Hepatocyte (in vitro differentiated cells): ENCODE measurements around the gene FOXC2. TPM values are rescaled to one million over a fixed set of nuclear protein-coding genes. Genes with fewer than 3 reads are reported as not detected.

Experiments used
- DNase-seq: peaks from one replicate; pipeline ENCODE4 v3.0.0-alpha.2; 2016; ENCODE audit warnings: low spot score
- H2AFZ ChIP-seq: fragments of 200-600 bp; sonication (generic); 2 replicates; pipeline ENCODE4 v1.6.0; 2016; ENCODE audit warnings: antibody characterized with exemption, mild to moderate bottlenecking
- H3K27ac ChIP-seq: fragments of 200-600 bp; sonication (generic); 2 replicates; pipeline ENCODE4 v1.5.1; 2016; ENCODE audit warnings: mild to moderate bottlenecking
- H3K27me3 ChIP-seq: fragments of 200-600 bp; sonication (generic); 2 replicates; pipeline ENCODE4 v1.6.1; 2016
- H3K36me3 ChIP-seq: fragments of 200-600 bp; sonication (generic); replicated peaks from 2 replicates; pipeline ENCODE4 v1.5.1; 2016; ENCODE audit warnings: low read depth; ENCODE audit not compliant: insufficient read depth
- H3K4me1 ChIP-seq: fragments of 200-600 bp; sonication (generic); 2 replicates; pipeline ENCODE4 v1.5.1; 2016; ENCODE audit warnings: mild to moderate bottlenecking, moderate library complexity; ENCODE audit not compliant: insufficient read depth
- H3K4me2 ChIP-seq: fragments of 200-600 bp; sonication (generic); 2 replicates; pipeline ENCODE4 v1.6.0; 2016
- H3K4me3 ChIP-seq: fragments of 200-600 bp; sonication (generic); 2 replicates; pipeline ENCODE4 v1.5.1; 2016; ENCODE audit warnings: mild to moderate bottlenecking
- H3K79me2 ChIP-seq: fragments of 200-600 bp; sonication (generic); 2 replicates; pipeline ENCODE4 v1.6.0; 2017; ENCODE audit warnings: mild to moderate bottlenecking
- H3K9me2 ChIP-seq: fragments of 200-600 bp; sonication (generic); replicated peaks from 2 replicates; pipeline ENCODE4 v1.6.0; 2017; ENCODE audit warnings: mild to moderate bottlenecking; ENCODE audit not compliant: insufficient read depth
- H3K9me3 ChIP-seq: fragments of 200-600 bp; sonication (generic); 2 replicates; pipeline ENCODE4 v1.5.1; 2016; ENCODE audit warnings: low read depth, mild to moderate bottlenecking
- H4K20me1 ChIP-seq: fragments of 200-600 bp; sonication (generic); 2 replicates; pipeline ENCODE4 v1.6.0; 2016; ENCODE audit warnings: mild to moderate bottlenecking; ENCODE audit not compliant: insufficient read depth, poor library complexity, severe bottlenecking
- CTCF ChIP-seq: fragments of 200-600 bp; sonication (generic); IDR thresholded peaks from 2 replicates; pipeline ENCODE4 v1.5.1; 2016; ENCODE audit warnings: antibody characterized with exemption, mild to moderate bottlenecking; ENCODE audit not compliant: poor library complexity
- EZH2 ChIP-seq: fragments of 200-600 bp; sonication (generic); IDR thresholded peaks from 2 replicates; pipeline ENCODE4 v1.6.1; 2016; ENCODE audit warnings: antibody characterized with exemption, mild to moderate bottlenecking, borderline replicate concordance
- EZH2phosphoT487 ChIP-seq: fragments of 200-600 bp; sonication (generic); IDR thresholded peaks from one replicate; pipeline ENCODE4 v1.6.1; 2018; ENCODE audit warnings: antibody characterized with exemption, mild to moderate bottlenecking, low read depth, moderate library complexity; ENCODE audit not compliant: unreplicated experiment, severe bottlenecking
- WGBS: methylation state at CpG from one replicate; pipeline ENCODE4 v1.1.6; 2016; ENCODE audit warnings: low lambda C conversion rate; ENCODE audit errors: missing lambda C conversion rate; 5-methylcytosine and 5-hydroxymethylcytosine counted together
- polyA plus RNA-seq: library from polyadenylated mRNA; unstranded; fragments of >200 nt; fragmentation: Nextera tagmentation; extraction: Ambion mirVana; gene quantifications from 2 replicates; pipeline ENCODE4 v1.2.1, GENCODE V29; 2016
- total RNA-seq: library from RNA; depleted of rRNA; stranded (reverse); fragments of >200 nt; gene quantifications from 2 replicates; pipeline ENCODE4 v1.2.3, GENCODE V29; 2014

FOXC2 gene
- total and polyA plus RNA-seq, 2 experiments from 2014 or later: 0.30 TPM; not detected in 1

- no peak for TF ChIP-seq EZH2phosphoT487
- TF ChIP-seq CTCF: no peak
- no peak for TF ChIP-seq EZH2
- no peaks in the 10 kb centered on the region for H3K36me3 ChIP-seq
- H4K20me1 ChIP-seq: no peaks in the 10 kb centered on the region
- no peak for DNase-seq
- WGBS: 90% methylated on average over 2 of the region's 2 CpGs
- H3K9me3 ChIP-seq: no peaks in the 10 kb centered on the region
- no peak overlapping the region for H3K4me2 ChIP-seq
- H3K4me1 ChIP-seq: no peaks in the 10 kb centered on the region
- no peaks in the 10 kb centered on the region for H3K9me2 ChIP-seq
- H3K4me3 ChIP-seq: no peak overlapping the region
- H2AFZ ChIP-seq: no peak overlapping the region
- H3K79me2 ChIP-seq: no peaks in the 10 kb centered on the region
- peaks cover 17% of the 10 kb centered on the region for H3K27me3 ChIP-seq
- no peak overlapping the region for H3K27ac ChIP-seq
Observed at GRCh38 chr16:86601356-86601755, 34.7 kb downstream of the FOXC2 start.

- no peak for TF ChIP-seq EZH2
- H3K27me3 ChIP-seq: peaks cover 8% of the 10 kb centered on the region
- H3K79me2 ChIP-seq: no peaks in the 10 kb centered on the region
Observed at GRCh38 chr16:86602521-86602920, 35.9 kb downstream of the FOXC2 start.

GRCh38 chr16:86604436-86605193 is 38.0 kb downstream of the FOXC2 start:
- DNase-seq: no peak
- H3K27me3 ChIP-seq: no peaks in the 10 kb centered on the region
- H2AFZ ChIP-seq: no peak overlapping the region
- TF ChIP-seq CTCF (no peak), EZH2 (no peak), EZH2phosphoT487 (no peak)
- H4K20me1 ChIP-seq: no peaks in the 10 kb centered on the region
- H3K4me3 ChIP-seq: no peak overlapping the region
- WGBS: 88% methylated on average over 16 of the region's 16 CpGs
- H3K79me2 ChIP-seq: no peaks in the 10 kb centered on the region
- H3K9me2 ChIP-seq: no peaks in the 10 kb centered on the region
- H3K27ac ChIP-seq: no peak overlapping the region
- no peak overlapping the region for H3K4me2 ChIP-seq
- H3K36me3 ChIP-seq: no peaks in the 10 kb centered on the region
- H3K9me3 ChIP-seq: no peaks in the 10 kb centered on the region
- H3K4me1 ChIP-seq: no peaks in the 10 kb centered on the region

More at GRCh38 chr16:86602521-86602920, 35.9 kb downstream of the FOXC2 start:
- Histone ChIP-seq H3K4me3 (no peak overlapping the region), H2AFZ (no peak overlapping the region), H3K4me1 (no peaks in the 10 kb centered on the region), H3K9me2 (no peaks in the 10 kb centered on the region), H3K27ac (no peak overlapping the region), H3K9me3 (no peaks in the 10 kb centered on the region), H4K20me1 (no peaks in the 10 kb centered on the region), H3K4me2 (no peak overlapping the region), H3K36me3 (no peaks in the 10 kb centered on the region)
- DNase-seq: no peak
- 61% methylated on average over 4 of the region's 4 CpGs for WGBS

GRCh38 chr16:86605950-86606349 is 39.3 kb downstream of the FOXC2 start:
- H3K27ac ChIP-seq: no peak overlapping the region
- H3K9me2 ChIP-seq: no peaks in the 10 kb centered on the region
- no peaks in the 10 kb centered on the region for H3K4me1 ChIP-seq
- H3K4me3 ChIP-seq: no peak overlapping the region
- H2AFZ ChIP-seq: no peak overlapping the region
- no peaks in the 10 kb centered on the region for H3K36me3 ChIP-seq
- no peak for DNase-seq
- no peaks in the 10 kb centered on the region for H4K20me1 ChIP-seq
- no peak overlapping the region for H3K4me2 ChIP-seq
- TF ChIP-seq EZH2 (no peak), EZH2phosphoT487 (no peak), CTCF (no peak)
- no peaks in the 10 kb centered on the region for H3K79me2 ChIP-seq
- WGBS: 93% methylated on average over 3 of the region's 3 CpGs
- H3K27me3 ChIP-seq: no peaks in the 10 kb centered on the region
- no peaks in the 10 kb centered on the region for H3K9me3 ChIP-seq
